ENCODE data around the gene PFDN2. TPM values are rescaled to one million over a fixed set of nuclear protein-coding genes. Genes with fewer than 3 reads are reported as not detected.

Gene PFDN2
- total RNA-seq, 1 experiment from 2014 or later: 98.6 TPM

GRCh38 chr1:161111527-161111926 lies 6.3 kb downstream of the PFDN2 start:
- Histone ChIP-seq H3K36me3 (ENCODE audit: control insufficient read depth, insufficient read depth, low read length) (no peaks in the 10 kb centered on the region; the same call in 1 of the 2 replicates), H3K4me3 (ENCODE audit: low read depth in 2 of 2, low read length in 2 of 2) (no peak overlapping the region), H3K9me3 (ENCODE audit: control insufficient read depth, insufficient read depth, low read depth, low read length) (no peaks in the 10 kb centered on the region), H3K27ac (ENCODE audit: low read length) (no peak overlapping the region), H3K4me1 (ENCODE audit: control insufficient read depth, insufficient read depth, low read length) (peaks cover 15% of the 10 kb centered on the region), H3K27me3 (ENCODE audit: control insufficient read depth, insufficient read depth, low read length) (no peaks in the 10 kb centered on the region)
- ATAC-seq: no peak
- in situ Hi-C loops (cut with HindIII; ENCODE audit: low pct_unique_long_range_greater_than_20kb, low sequenced_read_pairs) (no loop called here), intact Hi-C loops (cut with micrococcal nuclease; ENCODE audit: unreplicated experiment) (no loop called here)
- TF ChIP-seq POLR2AphosphoS5 (IDR thresholded peaks at IDR 0.05; ENCODE audit: low read depth, low read length) (no peak), SIN3A (IDR thresholded peaks at IDR 0.05; ENCODE audit: borderline replicate concordance, insufficient read depth, low read depth, low read length) (no peak), TCF7L2 (IDR thresholded peaks at IDR 0.05; ENCODE audit: low read depth, low read length) (no peak), REST (IDR thresholded peaks at IDR 0.05; ENCODE audit: insufficient read depth in 1 of 2, low read depth in 2 of 2, low read length in 1 of 2) (no peak), CTCF (IDR thresholded peaks at IDR 0.05) (no peak)
- DNase-seq (ENCODE audit: low read depth, low spot score): no peak
- BruUV-seq (replicated peaks): no TSS peak
- ChIA-PET CTCF (no interaction called here), POLR2A (no interaction called here)

- DNase-seq (ENCODE audit: low read depth, low spot score) (no peak), ATAC-seq (no peak)
- no peaks in the 10 kb centered on the region; the same call in 1 of the 2 replicates for H3K36me3 ChIP-seq (ENCODE audit: control insufficient read depth, insufficient read depth, low read length)
- no peaks in the 10 kb centered on the region for H3K27me3 ChIP-seq (ENCODE audit: control insufficient read depth, insufficient read depth, low read length)
- H3K4me3 ChIP-seq (ENCODE audit: low read depth in 2 of 2, low read length in 2 of 2): no peak overlapping the region
- no peak overlapping the region for H3K27ac ChIP-seq (ENCODE audit: low read length)
- TF ChIP-seq REST (IDR thresholded peaks at IDR 0.05; ENCODE audit: insufficient read depth in 1 of 2, low read depth in 2 of 2, low read length in 1 of 2) (no peak), CTCF (IDR thresholded peaks at IDR 0.05) (no peak), POLR2AphosphoS5 (IDR thresholded peaks at IDR 0.05; ENCODE audit: low read depth, low read length) (no peak), TCF7L2 (IDR thresholded peaks at IDR 0.05; ENCODE audit: low read depth, low read length) (no peak), SIN3A (IDR thresholded peaks at IDR 0.05; ENCODE audit: borderline replicate concordance, insufficient read depth, low read depth, low read length) (no peak)
- in situ Hi-C loops (cut with HindIII; ENCODE audit: low pct_unique_long_range_greater_than_20kb, low sequenced_read_pairs) (no loop called here), intact Hi-C loops (cut with micrococcal nuclease; ENCODE audit: unreplicated experiment) (no loop called here)
- H3K4me1 ChIP-seq (ENCODE audit: control insufficient read depth, insufficient read depth, low read length): peaks cover 12% of the 10 kb centered on the region
- BruUV-seq (replicated peaks): no TSS peak
- H3K9me3 ChIP-seq (ENCODE audit: control insufficient read depth, insufficient read depth, low read depth, low read length): no peaks in the 10 kb centered on the region
- CTCF ChIA-PET: no interaction called here
- POLR2A ChIA-PET: no interaction called here
Observed at GRCh38 chr1:161111117-161111516, 6.7 kb downstream of the PFDN2 start.
